HG03575 (cell line): ENCODE data around the gene CDC123.
"Not testable (repeated sequence)": the region's sequence is repeated elsewhere in the genome, so short reads cannot be mapped to it uniquely, and the experiment has no call there.

Experiments
- ATAC-seq: cut with Tn5 transposase; IDR thresholded peaks from one replicate; pipeline ENCODE4 v1.9.1; 2021; ENCODE audit not compliant: unreplicated experiment, insufficient number of reproducible peaks, low FRiP score; ENCODE audit errors: extremely low read depth

The CDC123 gene

GRCh38 chr10:12221323-12222298, 25.6 kb downstream of the CDC123 start:
- ATAC-seq: no peak

- no peak for ATAC-seq
Observed at GRCh38 chr10:12225444-12225843, 29.5 kb downstream of the CDC123 start.

- not testable (repeated sequence) for ATAC-seq
Observed at GRCh38 chr10:12226438-12226837, 30.4 kb downstream of the CDC123 start.

- ATAC-seq: no peak
Observed at GRCh38 chr10:12228851-12229250, 32.9 kb downstream of the CDC123 start.

GRCh38 chr10:12234687-12235086, 38.7 kb downstream of the CDC123 start:
- ATAC-seq: not testable (repeated sequence)

GRCh38 chr10:12235116-12235694, 39.2 kb downstream of the CDC123 start:
- ATAC-seq: no peak

GRCh38 chr10:12235796-12236195, 39.8 kb downstream of the CDC123 start:
- no peak for ATAC-seq

GRCh38 chr10:12237265-12238220, 41.6 kb downstream of the CDC123 start:
- no peak for ATAC-seq

GRCh38 chr10:12238821-12239220, 42.8 kb downstream of the CDC123 start:
- ATAC-seq: no peak

- no peak for ATAC-seq
Observed at GRCh38 chr10:12241810-12242529, 46.0 kb downstream of the CDC123 start.

GRCh38 chr10:12243864-12244620, 48.1 kb downstream of the CDC123 start:
- ATAC-seq: no peak

- ATAC-seq: no peak
Observed at GRCh38 chr10:12250181-12250580, 54.2 kb downstream of the CDC123 start.

GRCh38 chr10:12250702-12251101, 54.7 kb downstream of the CDC123 start:
- ATAC-seq: not testable (repeated sequence)

- no peak for ATAC-seq
Observed at GRCh38 chr10:12251581-12251980, 55.6 kb downstream of the CDC123 start.

GRCh38 chr10:12252882-12253546, 57.0 kb downstream of the CDC123 start:
- ATAC-seq: no peak

GRCh38 chr10:12255048-12255447, 59.1 kb downstream of the CDC123 start:
- ATAC-seq: no peak

- no peak for ATAC-seq
Observed at GRCh38 chr10:12259988-12260387, 64.0 kb downstream of the CDC123 start.
